ENCODE results near the gene GAB3. TPM values are rescaled to one million over a fixed set of nuclear protein-coding genes. Genes with fewer than 3 reads are reported as not detected.
"Not testable (repeated sequence)": the region's sequence is repeated elsewhere in the genome, so short reads cannot be mapped to it uniquely, and the experiment has no call there.

The GAB3 gene
- polyA plus RNA-seq, 3 donors: 6.2 to 44.0 (median 9.5) TPM

GRCh38 chrX:154648931-154649330, 101.9 kb downstream of the GAB3 start:
- intact Hi-C loops (cut with micrococcal nuclease): no loop called here
- Histone ChIP-seq H4K20me1 (ENCODE audit: insufficient read depth, low read length) (no peaks in the 10 kb centered on the region), H3K4me2 (replicated peaks; ENCODE audit: extremely low read depth, low read length, poor library complexity, severe bottlenecking) (no peak overlapping the region), H2AFZ (ENCODE audit: insufficient read depth, low read depth, low read length, poor library complexity, severe bottlenecking) (no peak overlapping the region), H3K27me3 (ENCODE audit: control insufficient read depth in 2 of 2, insufficient read depth in 2 of 2, low read length in 2 of 2) (no peaks in the 10 kb centered on the region), H3K27ac (ENCODE audit: low read depth in 1 of 2, low read length in 2 of 2) (no peak overlapping the region), H3K4me1 (ENCODE audit: control insufficient read depth in 1 of 2, insufficient read depth in 2 of 2, low read length in 2 of 2) (no peaks in the 10 kb centered on the region), H3K9me3 (replicated peaks in 1 of 2; ENCODE audit: control insufficient read depth in 1 of 2, insufficient read depth in 1 of 2, low read length in 2 of 2) (no peaks in the 10 kb centered on the region), H3K79me2 (ENCODE audit: insufficient read depth, low read length) (no peaks in the 10 kb centered on the region), H3K4me3 (replicated peaks in 1 of 3; ENCODE audit: low read depth in 2 of 3, low read length in 3 of 3) (no peak overlapping the region), H3K36me3 (replicated peaks in 1 of 2; ENCODE audit: control insufficient read depth in 1 of 2, insufficient read depth in 2 of 2, low read length in 2 of 2) (no peaks in the 10 kb centered on the region), H3K9ac (ENCODE audit: insufficient read depth, low read length, poor library complexity, severe bottlenecking) (no peak overlapping the region)
- no peak for DNase-seq
- Mint-ChIP-seq H3K27me3 (ENCODE audit: low read depth in 3 of 3) (peaks cover 0 to 2% (median 2%) of the 10 kb centered on the region in 3 donors), H3K4me1 (peaks cover 6% of the 10 kb centered on the region), H3K27ac (no peak overlapping the region), H3K36me3 (no peaks in the 10 kb centered on the region), H3K4me3 (no peak overlapping the region), H3K9me3 (peaks cover 0 to 7% (median 0%) of the 10 kb centered on the region in 7 donors)
- no peak for TF ChIP-seq CTCF (IDR thresholded peaks at IDR 0.05)
- WGBS (ENCODE audit: insufficient coverage): 100% methylated on average over 6 of the region's 15 CpGs

GRCh38 chrX:154645745-154646378, 105.0 kb downstream of the GAB3 start:
- H3K4me3 ChIP-seq (replicated peaks in 1 of 3; ENCODE audit: low read depth in 2 of 3, low read length in 3 of 3); H3K9me3 Mint-ChIP-seq; H3K36me3 Mint-ChIP-seq; H3K4me2 ChIP-seq (replicated peaks; ENCODE audit: extremely low read depth, low read length, poor library complexity, severe bottlenecking); H3K27me3 ChIP-seq (ENCODE audit: control insufficient read depth in 2 of 2, insufficient read depth in 2 of 2, low read length in 2 of 2); intact Hi-C loops (cut with micrococcal nuclease); H3K27ac ChIP-seq (ENCODE audit: low read depth in 1 of 2, low read length in 2 of 2); H3K9ac ChIP-seq (ENCODE audit: insufficient read depth, low read length, poor library complexity, severe bottlenecking); H2AFZ ChIP-seq (ENCODE audit: insufficient read depth, low read depth, low read length, poor library complexity, severe bottlenecking); H3K4me1 ChIP-seq (ENCODE audit: control insufficient read depth in 1 of 2, insufficient read depth in 2 of 2, low read length in 2 of 2); H3K9me3 ChIP-seq (replicated peaks in 1 of 2; ENCODE audit: control insufficient read depth in 1 of 2, insufficient read depth in 1 of 2, low read length in 2 of 2); H3K27ac Mint-ChIP-seq; DNase-seq; H3K27me3 Mint-ChIP-seq (ENCODE audit: low read depth in 3 of 3); H3K79me2 ChIP-seq (ENCODE audit: insufficient read depth, low read length); H3K36me3 ChIP-seq (replicated peaks in 1 of 2; ENCODE audit: control insufficient read depth in 1 of 2, insufficient read depth in 2 of 2, low read length in 2 of 2); H3K4me1 Mint-ChIP-seq; H4K20me1 ChIP-seq (ENCODE audit: insufficient read depth, low read length); H3K4me3 Mint-ChIP-seq: not testable (repeated sequence)
- no CpG with 5 or more reads among the region's 24 CpGs for WGBS (ENCODE audit: insufficient coverage)

GRCh38 chrX:154643708-154644107, 107.2 kb downstream of the GAB3 start:
- H3K4me1 ChIP-seq (ENCODE audit: control insufficient read depth in 1 of 2, insufficient read depth in 2 of 2, low read length in 2 of 2); DNase-seq; H2AFZ ChIP-seq (ENCODE audit: insufficient read depth, low read depth, low read length, poor library complexity, severe bottlenecking); H3K27ac Mint-ChIP-seq; intact Hi-C loops (cut with micrococcal nuclease); H3K4me2 ChIP-seq (replicated peaks; ENCODE audit: extremely low read depth, low read length, poor library complexity, severe bottlenecking); H3K9ac ChIP-seq (ENCODE audit: insufficient read depth, low read length, poor library complexity, severe bottlenecking); H3K4me1 Mint-ChIP-seq; H3K9me3 Mint-ChIP-seq; H3K4me3 ChIP-seq (replicated peaks in 1 of 3; ENCODE audit: low read depth in 2 of 3, low read length in 3 of 3); H3K36me3 Mint-ChIP-seq; H3K27me3 Mint-ChIP-seq (ENCODE audit: low read depth in 3 of 3); H3K79me2 ChIP-seq (ENCODE audit: insufficient read depth, low read length); H3K9me3 ChIP-seq (replicated peaks in 1 of 2; ENCODE audit: control insufficient read depth in 1 of 2, insufficient read depth in 1 of 2, low read length in 2 of 2); H4K20me1 ChIP-seq (ENCODE audit: insufficient read depth, low read length); H3K36me3 ChIP-seq (replicated peaks in 1 of 2; ENCODE audit: control insufficient read depth in 1 of 2, insufficient read depth in 2 of 2, low read length in 2 of 2); H3K27ac ChIP-seq (ENCODE audit: low read depth in 1 of 2, low read length in 2 of 2); H3K27me3 ChIP-seq (ENCODE audit: control insufficient read depth in 2 of 2, insufficient read depth in 2 of 2, low read length in 2 of 2); H3K4me3 Mint-ChIP-seq: not testable (repeated sequence)
- WGBS (ENCODE audit: insufficient coverage): no CpG with 5 or more reads among the region's 31 CpGs

GRCh38 chrX:154641740-154642139, 109.1 kb downstream of the GAB3 start:
- no CpG with 5 or more reads among the region's 10 CpGs for WGBS (ENCODE audit: insufficient coverage)
- H3K79me2 ChIP-seq (ENCODE audit: insufficient read depth, low read length); H3K27ac ChIP-seq (ENCODE audit: low read depth in 1 of 2, low read length in 2 of 2); H3K27ac Mint-ChIP-seq; H3K4me1 Mint-ChIP-seq; H3K9ac ChIP-seq (ENCODE audit: insufficient read depth, low read length, poor library complexity, severe bottlenecking); H2AFZ ChIP-seq (ENCODE audit: insufficient read depth, low read depth, low read length, poor library complexity, severe bottlenecking); H3K36me3 Mint-ChIP-seq; H3K36me3 ChIP-seq (replicated peaks in 1 of 2; ENCODE audit: control insufficient read depth in 1 of 2, insufficient read depth in 2 of 2, low read length in 2 of 2); H3K27me3 Mint-ChIP-seq (ENCODE audit: low read depth in 3 of 3); DNase-seq; H3K27me3 ChIP-seq (ENCODE audit: control insufficient read depth in 2 of 2, insufficient read depth in 2 of 2, low read length in 2 of 2); H3K9me3 ChIP-seq (replicated peaks in 1 of 2; ENCODE audit: control insufficient read depth in 1 of 2, insufficient read depth in 1 of 2, low read length in 2 of 2); H4K20me1 ChIP-seq (ENCODE audit: insufficient read depth, low read length); H3K4me3 ChIP-seq (replicated peaks in 1 of 3; ENCODE audit: low read depth in 2 of 3, low read length in 3 of 3); H3K4me1 ChIP-seq (ENCODE audit: control insufficient read depth in 1 of 2, insufficient read depth in 2 of 2, low read length in 2 of 2); intact Hi-C loops (cut with micrococcal nuclease); H3K4me2 ChIP-seq (replicated peaks; ENCODE audit: extremely low read depth, low read length, poor library complexity, severe bottlenecking); H3K4me3 Mint-ChIP-seq; H3K9me3 Mint-ChIP-seq: not testable (repeated sequence)

Data from CD14-positive monocyte (primary cell).